A549 (cell line): Measurements from ENCODE around the gene WDFY2. TPM values are rescaled to one million over a fixed set of nuclear protein-coding genes. Genes with fewer than 3 reads are reported as not detected.

Experiments used
- ATAC-seq, 2 experiments: fragments of 200-7000 bp in 1 of 2; fragments of >200 bp in 1 of 2; cut with Nextera tagmentation in 1 of 2; cut with Tn5 transposase in 1 of 2; 3 replicates each; pipeline versions ENCODE4 v1.8.0 to v1.9.1; 2018 to 2020; ENCODE audit warnings: mild to moderate bottlenecking in 1 of 2, moderate library complexity in 1 of 2
- CTCF ChIA-PET: fragments of 300-600 bp; sonication (Branson Sonifier 250); formaldehyde crosslinking; extraction: SDS; loops from one replicate; lab custom pipeline; 2021; ENCODE audit warnings: antibody characterized with exemption, inconsistent platforms; lab: Yijun Ruan, JAX
- POLR2A ChIA-PET: fragments of 350-600 bp; formaldehyde crosslinking; extraction: SDS; loops from one replicate; lab custom pipeline; 2021; ENCODE audit warnings: antibody characterized with exemption, inconsistent platforms; lab: Yijun Ruan, JAX
- DNase-seq, 2 experiments: peaks; one replicate each; pipeline versions ENCODE4 v3.0.0 to v3.0.0-alpha.2; 2011 to 2016; ENCODE audit warnings: low read depth in 1 of 2, low spot score in 1 of 2
- FAIRE-seq: peaks from 2 replicates; lab custom pipeline; 2011; peaks lifted over from hg19 to GRCh38; lab: Jason Lieb, UNC
- H3K27ac ChIP-seq, 2 experiments: fragments of >200 bp; sonication (Bioruptor Twin); formaldehyde crosslinking; 3 replicates each; pipeline ENCODE4 v1.5.1; 2016 to 2017
- H3K4me1 ChIP-seq: fragments of >200 bp; sonication (Bioruptor Twin); formaldehyde crosslinking; 3 replicates; pipeline ENCODE4 v1.6.1; 2016
- H3K4me2 ChIP-seq: fragments of >200 bp; sonication (Bioruptor Twin); formaldehyde crosslinking; 3 replicates; pipeline ENCODE4 v1.6.1; 2016
- H3K4me3 ChIP-seq: fragments of >200 bp; sonication (Bioruptor Twin); formaldehyde crosslinking; 3 replicates; pipeline ENCODE4 v1.5.1; 2016
- H3K9me3 ChIP-seq: fragments of >200 bp; sonication (Bioruptor Twin); formaldehyde crosslinking; 3 replicates; pipeline ENCODE4 v1.6.1; 2016
- CHD4 ChIP-seq: fragments of 200-600 bp; sonication (generic); IDR thresholded peaks from 2 replicates; pipeline ENCODE4 v1.6.1; 2016; ENCODE audit warnings: antibody characterized with exemption, mild to moderate bottlenecking, borderline replicate concordance
- E2F6 ChIP-seq: IDR thresholded peaks from 2 replicates; pipeline ENCODE4 v1.6.1; 2012; ENCODE audit warnings: low read depth, borderline replicate concordance
- EHF ChIP-seq: fragments of 250-450 bp; sonication (Bioruptor Pico); IDR thresholded peaks from 2 replicates; pipeline ENCODE4 v1.5.0; 2020; ENCODE audit warnings: mild to moderate bottlenecking
- EHMT2 ChIP-seq: fragments of 200-600 bp; sonication (generic); IDR thresholded peaks from 2 replicates; pipeline ENCODE4 v1.6.1; 2016; ENCODE audit warnings: antibody characterized with exemption, low read depth, mild to moderate bottlenecking, moderate library complexity
- ELK1 ChIP-seq: fragments of 150-350 bp; IDR thresholded peaks from 2 replicates; pipeline ENCODE4 v1.6.1; 2014; ENCODE audit warnings: low read depth, mild to moderate bottlenecking, low read length
- EP300 ChIP-seq, 2 experiments: fragments of >200 bp; sonication (Bioruptor Twin); formaldehyde crosslinking; IDR thresholded peaks; 2 replicates in 1 of 2; 3 replicates in 1 of 2; pipeline ENCODE4 v1.6.1; 2016 to 2017
- FOSL2 ChIP-seq, 2 experiments: fragments of 450-650 bp in 1 of 2; fragments of >200 bp in 1 of 2; sonication (Bioruptor Twin) in 1 of 2; formaldehyde crosslinking; IDR thresholded peaks; 2 replicates each; pipeline versions ENCODE4 v1.5.0 to v1.6.1; 2016 to 2020; ENCODE audit warnings: mild to moderate bottlenecking in 1 of 2, moderate library complexity in 1 of 2
- HMGXB4 ChIP-seq: fragments of 250-450 bp; sonication (Bioruptor Pico); IDR thresholded peaks from 2 replicates; pipeline ENCODE4 v1.5.0; 2021; ENCODE audit warnings: mild to moderate bottlenecking, moderate library complexity, borderline replicate concordance
- HOXA7 ChIP-seq: fragments of 250-450 bp; sonication (Bioruptor Pico); IDR thresholded peaks from 2 replicates; pipeline ENCODE4 v1.5.0; 2020; ENCODE audit warnings: mild to moderate bottlenecking, moderate library complexity
- KDM5A ChIP-seq: fragments of 200-600 bp; sonication (generic); IDR thresholded peaks from 2 replicates; pipeline ENCODE4 v1.6.1; 2016; ENCODE audit warnings: antibody characterized with exemption, mild to moderate bottlenecking
- MAZ ChIP-seq: fragments of 150-350 bp; IDR thresholded peaks from 2 replicates; pipeline ENCODE4 v1.6.1; 2014; ENCODE audit warnings: antibody characterized with exemption, low read depth, low read length, borderline replicate concordance
- MYC ChIP-seq: IDR thresholded peaks from 2 replicates; pipeline ENCODE4 v1.6.1; 2012; ENCODE audit warnings: mild to moderate bottlenecking, inconsistent platforms, low read length, improper control_type of control experiment, borderline replicate concordance
- NR3C1 ChIP-seq: fragments of >200 bp; sonication (Bioruptor Twin); formaldehyde crosslinking; IDR thresholded peaks from 3 replicates; pipeline ENCODE4 v1.6.1; 2017
- PBX3 ChIP-seq: IDR thresholded peaks from 2 replicates; pipeline ENCODE4 v1.6.1; 2012
- POLR2A ChIP-seq: IDR thresholded peaks from 2 replicates; pipeline ENCODE4 v1.6.1; 2012; ENCODE audit warnings: mild to moderate bottlenecking, low read length
- RAD21 ChIP-seq, 2 experiments: fragments of >200 bp in 1 of 2; sonication (Bioruptor Twin) in 1 of 2; formaldehyde crosslinking in 1 of 2; IDR thresholded peaks in 1 of 2; conservative IDR thresholded peaks in 1 of 2; 2 replicates in 1 of 2; 3 replicates in 1 of 2; pipeline ENCODE4 v1.6.1; 2012 to 2018; ENCODE audit warnings: inconsistent platforms in 1 of 2
- RCOR1 ChIP-seq: fragments of 150-350 bp; IDR thresholded peaks from 2 replicates; pipeline ENCODE4 v1.6.1; 2014; ENCODE audit warnings: antibody characterized with exemption, low read length, low read depth
- REST ChIP-seq: fragments of 200-600 bp; sonication (generic); IDR thresholded peaks from 2 replicates; pipeline ENCODE4 v1.6.1; 2016; ENCODE audit warnings: antibody characterized with exemption, mild to moderate bottlenecking, moderate library complexity
- RNF2 ChIP-seq: fragments of 200-600 bp; sonication (generic); IDR thresholded peaks from 2 replicates; pipeline ENCODE4 v1.6.1; 2016; ENCODE audit warnings: low read depth, mild to moderate bottlenecking, antibody characterized with exemption, moderate library complexity, borderline replicate concordance
- SMC3 ChIP-seq: fragments of >200 bp; sonication (Bioruptor Twin); formaldehyde crosslinking; IDR thresholded peaks from 3 replicates; pipeline ENCODE4 v1.6.1; 2018; ENCODE audit warnings: inconsistent platforms
- TFCP2L1 ChIP-seq: fragments of 250-450 bp; sonication (Bioruptor Pico); IDR thresholded peaks from 2 replicates; pipeline ENCODE4 v1.5.0; 2021; ENCODE audit warnings: mild to moderate bottlenecking
- TP53 ChIP-seq: fragments of 250-450 bp; sonication (Bioruptor Pico); IDR thresholded peaks from 2 replicates; pipeline ENCODE4 v1.5.0; 2021; ENCODE audit warnings: mild to moderate bottlenecking, moderate library complexity
- ZFP36 ChIP-seq: fragments of 450-650 bp; IDR thresholded peaks from 2 replicates; pipeline ENCODE4 v1.6.1; 2014; ENCODE audit warnings: borderline replicate concordance; ENCODE audit not compliant: partially characterized antibody
- ZNF302 ChIP-seq: fragments of 250-450 bp; sonication (Bioruptor Pico); IDR thresholded peaks from 2 replicates; pipeline ENCODE4 v1.9.0; 2021; ENCODE audit warnings: inconsistent platforms, mild to moderate bottlenecking, moderate library complexity
- ZSCAN20 ChIP-seq: fragments of 250-450 bp; sonication (Bioruptor Pico); IDR thresholded peaks from 2 replicates; pipeline ENCODE4 v1.8.0; 2022; ENCODE audit warnings: mild to moderate bottlenecking, moderate library complexity
- WGBS: methylation state at CpG from one replicate; pipeline ENCODE4 v1.1.6; 2017; ENCODE audit errors: missing lambda C conversion rate; 5-methylcytosine and 5-hydroxymethylcytosine counted together
- polyA plus RNA-seq, 4 experiments: library from polyadenylated mRNA; depleted of rRNA in 3 of 4; stranded (reverse); fragments of >200 nt; fragmentation: RNase III in 1 of 4; extraction: RNeasy Plus Mini Kit Qiagen cat#74134 plus additional on column Dnase treatment in 1 of 4; gene quantifications; 2 replicates in 3 of 4; 3 replicates in 1 of 4; pipeline ENCODE4 v1.2.3, GENCODE V29; 2011 to 2017

Gene WDFY2
- polyA plus RNA-seq, 2 of the 4 experiments (the other 2 are of a cell fraction), result 5.2 to 8.5 TPM

GRCh38 chr13:51581148-51581820 lies 3.0 kb upstream of the WDFY2 start:
- POLR2A ChIA-PET, result interaction anchor here (1.7 kb wide), 1 partner anchor 128 kb away, joined by 9 read pairs; the partner anchor contains the start of gene INTS6
- FAIRE-seq, result no peak
- no peak for TF ChIP-seq E2F6
- TF ChIP-seq ZNF302 (CRISPR knock-in tag), result no peak
- no peak for TF ChIP-seq RNF2
- TF ChIP-seq REST, result no peak
- no peak for TF ChIP-seq RAD21 (conservative IDR thresholded peaks at IDR 0.05 in 1 of 2, IDR thresholded peaks at IDR 0.05 in 1 of 2)
- TF ChIP-seq CHD4, result no peak
- no peak for TF ChIP-seq FOSL2 (IDR thresholded peaks at IDR 0.05)
- no peak for TF ChIP-seq FOSL2 (CRISPR knock-in tag; IDR thresholded peaks at IDR 0.05)
- no peak for TF ChIP-seq POLR2A
- no peak for TF ChIP-seq MAZ
- no peak for TF ChIP-seq TP53 (CRISPR knock-in tag)
- no peak for TF ChIP-seq HOXA7

GRCh38 chr13:51583469-51583874 lies 790 bp upstream of the WDFY2 start:
- peak overlapping the region; percentile 75 to 84 for H3K27ac ChIP-seq
- POLR2A ChIA-PET, result interaction anchor here (0.6 to 1.8 kb wide), 2 partner anchors 131 to 214 kb away, joined by 3 to 26 read pairs; partner anchors contain the start of gene INTS6
- peaks cover 29% of the 10 kb centered on the region; the same call in 2 of the 3 replicates for H3K4me1 ChIP-seq
- H3K9me3 ChIP-seq, result no peaks in the 10 kb centered on the region
- DNase-seq, result no peak
- TF ChIP-seq PBX3 (no peak), TP53 (CRISPR knock-in tag) (no peak), NR3C1 (no peak), ZFP36 (no peak), RNF2 (no peak), ZSCAN20 (CRISPR knock-in tag) (no peak), TFCP2L1 (CRISPR knock-in tag) (no peak), ELK1 (no peak), EP300 (IDR thresholded peaks at IDR 0.05) (no peak), KDM5A (no peak), HOXA7 (no peak), RCOR1 (no peak), MYC (no peak), SMC3 (no peak), MAZ (no peak), HMGXB4 (CRISPR knock-in tag) (no peak), EHF (CRISPR knock-in tag) (no peak), EHMT2 (no peak)
- TF ChIP-seq, all 56 proteins: peak for 0
- Histone ChIP-seq H3K4me2 (peak overlapping the region; percentile 78), H3K4me3 (peak overlapping the region; percentile 35)
- WGBS, result 0% methylated on average over 1 of the region's 9 CpGs
- FAIRE-seq, result no peak
- no peak for ATAC-seq
- CTCF ChIA-PET, result interaction anchor here (0.8 kb wide), 1 partner anchor 19 kb away, joined by 4 read pairs; no protein-coding TSS in a partner anchor

More at GRCh38 chr13:51581148-51581820, 3.0 kb upstream of the WDFY2 start:
- Histone ChIP-seq H3K27ac (no peak overlapping the region), H3K4me1 (peaks cover 7% of the 10 kb centered on the region; the same call in 2 of the 3 replicates), H3K4me3 (no peak overlapping the region), H3K4me2 (no peak overlapping the region), H3K9me3 (no peaks in the 10 kb centered on the region)
- CTCF ChIA-PET, result interaction anchor here (1.1 kb wide), 1 partner anchor 150 kb away, joined by 3 read pairs; no protein-coding TSS in a partner anchor
- ATAC-seq (no peak), DNase-seq (no peak)
- WGBS, result 77% methylated on average over 1 of the region's 1 CpG
